ENCODE results near the gene PPM1B. TPM values are rescaled to one million over a fixed set of nuclear protein-coding genes. Genes with fewer than 3 reads are reported as not detected.
A peak's percentile ranks its signal among the peaks of the same experiment; 100 is the strongest.

PPM1B gene
- total and polyA plus RNA-seq, 2 of the 8 experiments (the other 6 are each of a cell fraction or from before 2014, with no cell fraction given): 43.6 to 126 TPM

DNA sequence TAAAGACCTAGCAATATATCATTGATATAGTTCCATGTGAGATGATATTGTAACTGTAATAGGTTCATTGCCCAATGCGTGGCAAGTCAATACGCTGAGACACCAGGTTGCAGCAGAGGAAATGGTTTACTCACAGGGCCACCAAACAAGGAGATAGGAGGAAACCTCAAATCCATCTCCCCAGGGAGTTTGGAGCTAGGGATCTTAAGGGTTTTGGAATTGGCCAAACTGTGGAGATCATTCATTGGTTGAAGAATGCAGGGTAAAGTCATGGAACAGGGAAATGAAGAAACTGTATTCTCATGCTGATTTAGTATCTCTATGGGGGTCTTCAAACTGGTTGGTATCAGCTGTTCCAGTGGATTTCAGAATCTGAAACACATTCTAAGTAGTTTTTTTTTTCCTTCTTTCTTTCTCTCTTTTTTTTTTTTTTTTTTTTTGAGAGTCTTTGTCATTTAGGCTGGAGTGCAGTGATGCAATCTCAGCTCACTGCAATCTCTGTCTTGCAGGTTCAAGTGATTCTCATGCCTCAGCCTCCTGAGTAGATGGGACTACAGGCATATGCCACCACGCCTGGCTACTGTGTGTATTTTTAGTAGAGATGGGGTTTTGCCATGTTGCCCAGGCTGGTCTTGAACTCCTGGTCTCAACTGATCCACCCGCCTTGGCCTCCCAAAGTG, 30.7 kb upstream of the PPM1B start:
- H3K9ac ChIP-seq (replicated peaks in 1 of 4; ENCODE audit: extremely low read depth in 1 of 4, low read depth in 3 of 4, low read length in 3 of 4): no peak overlapping the region; a peak in 1 of 7 replicates
- H2BK15ac ChIP-seq (ENCODE audit: low read length): no peak overlapping the region
- peak overlapping the region; percentile 93; the same call in 1 of the 2 replicates for H2BK5ac ChIP-seq (ENCODE audit: low read depth, low read length)
- H3K36me3 ChIP-seq (ENCODE audit: control insufficient read depth in 2 of 4, insufficient read depth in 4 of 4, low read length in 3 of 4): no peaks in the 10 kb centered on the region
- peak overlapping the region in 1 of 4 experiments; percentile 7; a peak in 2 of 8 replicates for H3K4me3 ChIP-seq (ENCODE audit: extremely low read depth in 1 of 4, insufficient read depth in 2 of 4, low read depth in 3 of 4, low read length in 4 of 4)
- H3K4me2 ChIP-seq (ENCODE audit: insufficient read depth in 1 of 2, low read depth in 2 of 2, low read length in 2 of 2): peak overlapping the region; percentile 4 to 47; a peak in 3 of 4 replicates
- no peaks in the 10 kb centered on the region for H3K79me1 ChIP-seq (ENCODE audit: low read depth, low read length)
- H2BK120ac ChIP-seq (replicated peaks; ENCODE audit: low read depth, low read length): peak overlapping the region; percentile 85
- H4K20me1 ChIP-seq (replicated peaks in 1 of 2; ENCODE audit: control insufficient read depth in 1 of 2, insufficient read depth in 2 of 2, low read length in 2 of 2): no peaks in the 10 kb centered on the region
- peaks cover 6 to 8% of the 10 kb centered on the region in 2 experiments; a peak in 1 of 4 replicates for H3K9me3 ChIP-seq (ENCODE audit: insufficient read depth in 2 of 2, low read depth in 1 of 2, low read length in 1 of 2)
- peak overlapping the region; percentile 92 for H3K18ac ChIP-seq (ENCODE audit: extremely low read depth, low read length)
- H3K79me2 ChIP-seq (ENCODE audit: control insufficient read depth in 1 of 2, insufficient read depth in 2 of 2, low read length in 2 of 2): no peaks in the 10 kb centered on the region
- peak overlapping the region; percentile 48 for H2AK5ac ChIP-seq (ENCODE audit: low read depth, low read length)
- H3K4ac ChIP-seq (replicated peaks; ENCODE audit: insufficient read length, low read depth, low read length): no peak overlapping the region
- H3K23me2 ChIP-seq (ENCODE audit: low read depth, low read length): no peaks in the 10 kb centered on the region
- peak overlapping the region; percentile 76; the same call in 1 of the 2 replicates for H2BK20ac ChIP-seq (ENCODE audit: low read length)
- peak overlapping the region; percentile 69 for H4K5ac ChIP-seq (ENCODE audit: insufficient read length, low read depth, low read length)
- ChIA-PET CTCF (ENCODE audit: partially characterized antibody) (interaction anchor here (1.1 to 1.4 kb wide), 2 partner anchors 46 to 51 kb away, joined by 3 to 5 read pairs; no protein-coding TSS in a partner anchor), POLR2A (ENCODE audit: partially characterized antibody) (interaction anchor here (0.6 to 2.5 kb wide), 14 partner anchors 9 to 246 kb away, joined by 3 to 20 read pairs (median 4); partner anchors contain the start of gene PPM1B)
- peaks cover 5 to 24% (median 20%) of the 10 kb centered on the region in 4 experiments; a peak in 6 of 7 replicates for H3K4me1 ChIP-seq (replicated peaks in 1 of 4; ENCODE audit: control insufficient read depth in 3 of 4, insufficient read depth in 4 of 4, low read length in 3 of 4)
- WGBS, 2 experiments (ENCODE audit: extremely low coverage in 1 of 2, insufficient coverage in 1 of 2, insufficient read length in 1 of 2, insufficient replicate concordance in 2 of 2, low coverage in 1 of 2, low lambda C conversion rate in 2 of 2, missing lambda C conversion rate in 1 of 2): 39% methylated on average over 4 of the region's 4 CpGs; no CpG with 5 or more reads in 1 of the 2 experiments
- no peaks in the 10 kb centered on the region for H3K27me3 ChIP-seq (replicated peaks in 1 of 4; ENCODE audit: control insufficient read depth in 3 of 4, extremely low read depth in 1 of 4, insufficient read depth in 3 of 4, low read length in 3 of 4)
- H3K56ac ChIP-seq (replicated peaks; ENCODE audit: insufficient read length, low read depth, low read length): no peak overlapping the region
- H3K27ac ChIP-seq (ENCODE audit: low read depth, low read length): peak overlapping the region; percentile 69; the same call in 1 of the 2 replicates
- H2BK12ac ChIP-seq (ENCODE audit: low read depth, low read length): peak overlapping the region; percentile 94
- H4K91ac ChIP-seq (replicated peaks; ENCODE audit: insufficient read length, low read length): peak overlapping the region; percentile 3
- DNase-seq (ENCODE audit: low read depth in 1 of 2, low spot score in 2 of 2) (peak in 1 of 2 experiments; percentile 70), FAIRE-seq (peak; percentile 98)
- H3K14ac ChIP-seq (ENCODE audit: insufficient read length): no peak overlapping the region
- peak overlapping the region; percentile 58 for H4K8ac ChIP-seq (ENCODE audit: extremely low read depth, insufficient read depth, low read length)
- H2AFZ ChIP-seq (ENCODE audit: low read length): no peak overlapping the region
- H3K23ac ChIP-seq (ENCODE audit: insufficient read length): no peak overlapping the region
- no peak for TF ChIP-seq CREB1 (IDR thresholded peaks at IDR 0.05)
- peak; percentile 40; the same call in 1 of the 2 replicates for TF ChIP-seq POLR2AphosphoS5 (IDR thresholded peaks at IDR 0.05; ENCODE audit: low read depth, low read length)
- TF ChIP-seq HDAC2 (IDR thresholded peaks at IDR 0.05; ENCODE audit: borderline replicate concordance in 1 of 2, low read depth in 2 of 2, low read length in 2 of 2): peak in 1 of 2 experiments; percentile 45; a peak in 1 of 4 replicates
- peak; percentile 68; the same call in 1 of the 2 replicates for TF ChIP-seq SP1 (IDR thresholded peaks at IDR 0.05; ENCODE audit: low read depth, low read length)
- no peak for TF ChIP-seq CBX5 (IDR thresholded peaks at IDR 0.05; ENCODE audit: low read depth, low read length)
- TF ChIP-seq GTF2F1 (IDR thresholded peaks at IDR 0.05; ENCODE audit: borderline replicate concordance, low read depth, low read length): no peak
- no peak for TF ChIP-seq RFX5 (IDR thresholded peaks at IDR 0.05; ENCODE audit: borderline replicate concordance, low read depth, low read length)
- peak in 1 of 2 experiments; percentile 52; a peak in 2 of 3 replicates for TF ChIP-seq POLR2A (IDR thresholded peaks at IDR 0.05; ENCODE audit: control extremely low read depth in 1 of 2, low read depth in 2 of 2, low read length in 2 of 2)
- TF ChIP-seq JUND (IDR thresholded peaks at IDR 0.05; ENCODE audit: low read length): peak; percentile 60
- TF ChIP-seq JUN (IDR thresholded peaks at IDR 0.05; ENCODE audit: low read depth, low read length): peak; percentile 37; the same call in 1 of the 2 replicates
- TF ChIP-seq, protein P1, sequence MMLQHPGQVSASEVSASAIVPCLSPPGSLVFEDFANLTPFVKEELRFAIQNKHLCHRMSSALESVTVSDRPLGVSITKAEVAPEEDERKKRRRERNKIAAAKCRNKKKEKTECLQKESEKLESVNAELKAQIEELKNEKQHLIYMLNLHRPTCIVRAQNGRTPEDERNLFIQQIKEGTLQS (IDR thresholded peaks at IDR 0.05; ENCODE audit: insufficient read depth, low read depth, low read length): 0 out of 2 replicates have a peak, but pooled peaks have one; percentile 45
